ENCODE results near the gene SPATA2L. TPM values are rescaled to one million over a fixed set of nuclear protein-coding genes. Genes with fewer than 3 reads are reported as not detected.

SPATA2L gene
- total RNA-seq, 4 donors from 2014 or later = 6.1 to 26.1 (median 8.9) TPM

DNA sequence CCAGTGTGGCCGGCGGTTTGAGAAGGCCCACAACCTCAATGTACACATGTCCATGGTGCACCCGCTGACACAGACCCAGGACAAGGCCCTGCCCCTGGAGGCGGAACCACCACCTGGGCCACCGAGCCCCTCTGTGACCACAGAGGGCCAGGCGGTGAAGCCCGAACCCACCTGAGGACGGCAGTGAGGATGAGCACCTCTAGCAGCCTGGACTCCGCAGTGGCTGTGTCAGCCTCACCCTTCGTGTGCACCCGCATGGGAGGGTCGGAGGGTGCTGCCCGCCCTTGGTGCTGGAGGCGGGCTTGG, 36.5 kb upstream of the SPATA2L start:
- no peak overlapping the region for H3K4me3 ChIP-seq
- H3K9me3 ChIP-seq = no peaks in the 10 kb centered on the region
- no peak for TF ChIP-seq POLR2A (IDR thresholded peaks at IDR 0.05)
- TF ChIP-seq, protein P1, sequence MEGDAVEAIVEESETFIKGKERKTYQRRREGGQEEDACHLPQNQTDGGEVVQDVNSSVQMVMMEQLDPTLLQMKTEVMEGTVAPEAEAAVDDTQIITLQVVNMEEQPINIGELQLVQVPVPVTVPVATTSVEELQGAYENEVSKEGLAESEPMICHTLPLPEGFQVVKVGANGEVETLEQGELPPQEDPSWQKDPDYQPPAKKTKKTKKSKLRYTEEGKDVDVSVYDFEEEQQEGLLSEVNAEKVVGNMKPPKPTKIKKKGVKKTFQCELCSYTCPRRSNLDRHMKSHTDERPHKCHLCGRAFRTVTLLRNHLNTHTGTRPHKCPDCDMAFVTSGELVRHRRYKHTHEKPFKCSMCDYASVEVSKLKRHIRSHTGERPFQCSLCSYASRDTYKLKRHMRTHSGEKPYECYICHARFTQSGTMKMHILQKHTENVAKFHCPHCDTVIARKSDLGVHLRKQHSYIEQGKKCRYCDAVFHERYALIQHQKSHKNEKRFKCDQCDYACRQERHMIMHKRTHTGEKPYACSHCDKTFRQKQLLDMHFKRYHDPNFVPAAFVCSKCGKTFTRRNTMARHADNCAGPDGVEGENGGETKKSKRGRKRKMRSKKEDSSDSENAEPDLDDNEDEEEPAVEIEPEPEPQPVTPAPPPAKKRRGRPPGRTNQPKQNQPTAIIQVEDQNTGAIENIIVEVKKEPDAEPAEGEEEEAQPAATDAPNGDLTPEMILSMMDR (IDR thresholded peaks at IDR 0.05) = no peak
- no peaks in the 10 kb centered on the region for H3K27me3 ChIP-seq
- peaks cover 56 to 89% (median 67%) of the 10 kb centered on the region in 3 donors for H3K36me3 ChIP-seq
- H3K27ac ChIP-seq = no peak overlapping the region
- intact Hi-C loops (cut with DNase I) = no loop called here
- no peaks in the 10 kb centered on the region for H3K4me1 ChIP-seq
- no peak for DNase-seq
- 97% methylated on average over 6 of the region's 14 CpGs; no CpG with 5 or more reads in 1 of the 2 donors for WGBS, 2 donors

GRCh38 chr16:89737341-89738071, 36.0 kb upstream of the SPATA2L start:
- H3K36me3 ChIP-seq = peaks cover 58 to 94% (median 72%) of the 10 kb centered on the region in 3 donors
- intact Hi-C loops (cut with DNase I) = no loop called here
- WGBS, 2 donors = 83 to 86% methylated on average over 15 to 18 of the region's 20 CpGs

DNA sequence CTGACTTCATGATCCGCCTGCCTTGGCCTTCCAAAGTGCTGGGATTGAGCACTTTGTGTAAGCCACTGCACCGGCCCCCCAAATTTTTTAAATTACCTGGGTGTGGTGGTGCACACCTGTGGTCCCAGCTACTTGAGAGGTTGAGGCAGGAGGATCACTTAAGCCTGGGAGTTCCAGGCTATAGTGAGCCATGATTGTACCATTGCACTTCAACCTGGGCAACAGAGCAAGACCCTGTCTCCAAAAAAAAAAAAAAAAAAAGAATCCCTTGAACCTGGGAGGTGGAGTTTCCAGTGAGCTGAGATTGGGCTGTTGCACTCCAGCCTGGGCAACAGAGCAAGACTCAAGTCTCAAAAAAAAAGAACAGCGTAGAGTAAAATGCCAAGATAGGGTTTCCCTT, 35.0 kb upstream of the SPATA2L start:
- WGBS, 2 donors = 100% methylated on average over 1 of the region's 3 CpGs
- H3K9me3 ChIP-seq = no peaks in the 10 kb centered on the region
- no peaks in the 10 kb centered on the region for H3K27me3 ChIP-seq
- peaks cover 64 to 99% (median 74%) of the 10 kb centered on the region in 3 donors for H3K36me3 ChIP-seq
- no peak for TF ChIP-seq POLR2A (IDR thresholded peaks at IDR 0.05)
- TF ChIP-seq, protein P1 (IDR thresholded peaks at IDR 0.05) = no peak
- H3K27ac ChIP-seq = no peak overlapping the region
- no peak overlapping the region for H3K4me3 ChIP-seq
- H3K4me1 ChIP-seq = no peaks in the 10 kb centered on the region
- intact Hi-C loops (cut with DNase I) = no loop called here
- DNase-seq = no peak

More at GRCh38 chr16:89737341-89738071, 36.0 kb upstream of the SPATA2L start:
- DNase-seq = no peak
- Histone ChIP-seq H3K27me3 (no peaks in the 10 kb centered on the region), H3K9me3 (no peaks in the 10 kb centered on the region), H3K4me3 (no peak overlapping the region), H3K4me1 (no peaks in the 10 kb centered on the region), H3K27ac (no peak overlapping the region)
- no peak for TF ChIP-seq POLR2A (IDR thresholded peaks at IDR 0.05)
- TF ChIP-seq, protein P1 (IDR thresholded peaks at IDR 0.05) = no peak

- Histone ChIP-seq H3K27ac (no peak overlapping the region), H3K36me3 (peaks cover 66 to 100% (median 87%) of the 10 kb centered on the region in 3 donors), H3K9me3 (no peaks in the 10 kb centered on the region), H3K4me1 (no peaks in the 10 kb centered on the region), H3K4me3 (no peak overlapping the region), H3K27me3 (no peaks in the 10 kb centered on the region)
- no peak for DNase-seq
- intact Hi-C loops (cut with DNase I) = no loop called here
- TF ChIP-seq, protein P1 (IDR thresholded peaks at IDR 0.05) = no peak
- no peak for TF ChIP-seq POLR2A (IDR thresholded peaks at IDR 0.05)
- WGBS, 2 donors = 93% methylated on average over 21 of the region's 21 CpGs; no CpG with 5 or more reads in 1 of the 2 donors
Measured at GRCh38 chr16:89733792-89734191, 32.3 kb upstream of the SPATA2L start.

- no peak for TF ChIP-seq POLR2A (IDR thresholded peaks at IDR 0.05)
- TF ChIP-seq, protein P1 (IDR thresholded peaks at IDR 0.05) = no peak
- Histone ChIP-seq H3K27ac (no peak overlapping the region), H3K36me3 (peaks cover 62 to 100% (median 84%) of the 10 kb centered on the region in 3 donors), H3K27me3 (no peaks in the 10 kb centered on the region), H3K4me1 (no peaks in the 10 kb centered on the region), H3K4me3 (no peak overlapping the region), H3K9me3 (no peaks in the 10 kb centered on the region)
- 87 to 94% methylated on average over 9 to 12 of the region's 17 CpGs for WGBS, 2 donors
- intact Hi-C loops (cut with DNase I) = no loop called here
- DNase-seq = no peak
Measured at GRCh38 chr16:89733322-89733721, 31.8 kb upstream of the SPATA2L start.

All from esophagus squamous epithelium (tissue), 5 donors.